KOPT-K1 (cell line): Measurements from ENCODE around the gene TSPAN31.

Source experiments
- H3K27ac ChIP-seq: fragments of 200-600 bp; sonication (generic); 2 replicates; pipeline ENCODE4 v1.5.1; 2016; ENCODE audit warnings: antibody characterized with exemption, mild to moderate bottlenecking, low read depth, low read length; ENCODE audit not compliant: poor library complexity, severe bottlenecking
- H3K36me3 ChIP-seq: fragments of 200-600 bp; sonication (generic); 2 replicates; pipeline ENCODE4 v1.5.1; 2017; ENCODE audit warnings: antibody characterized with exemption, mild to moderate bottlenecking, low read length, moderate library complexity; ENCODE audit not compliant: insufficient read depth
- H3K9me3 ChIP-seq: fragments of 200-600 bp; sonication (generic); 2 replicates; pipeline ENCODE4 v1.5.1; 2017; ENCODE audit warnings: antibody characterized with exemption, low read length, mild to moderate bottlenecking; ENCODE audit not compliant: insufficient read depth, poor library complexity, severe bottlenecking

Gene TSPAN31

DNA sequence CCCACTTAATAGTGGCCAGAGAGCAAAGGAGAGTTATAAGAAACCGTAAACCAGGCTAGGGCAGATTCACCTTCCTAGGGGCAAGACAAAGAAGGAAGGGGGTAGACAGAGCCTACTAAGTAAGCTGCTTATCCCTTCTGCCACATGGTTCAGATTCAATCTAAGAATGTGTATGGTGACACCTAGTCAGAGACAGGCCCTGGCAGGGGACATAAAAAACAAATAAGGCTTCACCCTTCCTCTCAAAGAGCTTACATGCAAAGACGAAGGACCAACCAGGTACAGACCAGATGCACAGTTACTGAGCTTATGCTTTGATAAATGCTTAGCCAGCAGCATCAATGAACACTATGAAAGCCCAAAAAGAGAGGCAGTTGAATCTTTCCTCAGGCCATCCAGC lies 17.6 kb downstream of the TSPAN31 start:
- peaks cover 61% of the 10 kb centered on the region for H3K36me3 ChIP-seq
- H3K27ac ChIP-seq: no peak overlapping the region
- no peaks in the 10 kb centered on the region for H3K9me3 ChIP-seq

DNA sequence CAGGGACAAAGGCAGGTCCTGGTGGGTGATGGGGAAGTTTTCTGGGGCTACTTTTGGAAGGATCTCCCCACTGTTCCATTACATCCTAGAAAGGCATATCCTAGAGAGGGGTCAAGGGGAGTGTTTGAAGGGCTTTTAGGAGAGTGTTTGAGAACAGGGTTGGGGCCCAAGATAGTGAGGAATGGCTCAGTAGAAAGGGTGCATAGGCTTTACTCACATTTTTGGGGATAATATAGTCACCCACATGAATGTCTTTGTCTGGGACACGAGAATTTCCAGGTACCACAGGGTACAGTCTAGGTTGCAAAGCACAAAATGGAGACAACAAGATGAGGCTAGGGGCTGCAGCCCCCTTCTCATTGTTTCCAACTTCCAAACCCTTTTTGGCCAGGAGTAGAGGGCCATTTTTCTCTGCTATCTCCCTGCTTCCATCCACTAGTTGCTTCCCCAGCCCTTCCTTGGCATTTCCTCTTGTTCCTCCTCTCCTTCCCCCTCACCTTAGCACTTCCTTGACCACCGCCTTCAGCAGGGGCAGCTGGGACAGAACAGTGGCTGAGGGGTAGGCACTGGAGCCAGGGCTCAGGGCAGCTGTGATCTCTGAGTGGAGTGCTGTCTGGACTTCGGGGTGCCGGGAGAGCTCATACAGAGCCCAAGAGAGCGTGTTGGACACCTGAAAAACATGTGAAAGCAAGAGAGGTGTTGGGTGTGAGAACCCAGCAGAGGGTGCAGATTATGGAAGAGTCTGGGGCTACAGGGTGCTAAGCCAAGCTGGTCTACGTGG lies 19.2 kb downstream of the TSPAN31 start:
- Histone ChIP-seq H3K27ac (no peak overlapping the region), H3K36me3 (peaks cover 61% of the 10 kb centered on the region), H3K9me3 (no peaks in the 10 kb centered on the region)

DNA sequence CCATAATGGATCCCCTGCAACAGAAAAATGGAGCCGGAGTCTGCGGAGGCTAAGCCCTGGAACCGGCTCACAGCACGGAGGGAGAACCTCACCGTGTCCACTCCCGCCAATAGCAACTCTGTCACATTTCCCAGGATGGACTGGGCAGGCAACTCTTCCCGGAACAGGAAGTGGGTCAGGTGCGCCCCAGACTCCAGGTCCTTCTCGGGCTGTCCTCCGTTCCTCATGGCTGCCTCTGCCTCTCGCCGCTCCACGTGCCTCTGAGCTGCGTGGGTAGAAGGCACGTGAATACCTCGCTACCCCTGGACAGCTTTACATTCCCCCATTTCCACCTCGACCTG lies 19.8 kb downstream of the TSPAN31 start:
- H3K9me3 ChIP-seq: no peaks in the 10 kb centered on the region
- H3K27ac ChIP-seq: no peak overlapping the region
- peaks cover 61% of the 10 kb centered on the region for H3K36me3 ChIP-seq

DNA sequence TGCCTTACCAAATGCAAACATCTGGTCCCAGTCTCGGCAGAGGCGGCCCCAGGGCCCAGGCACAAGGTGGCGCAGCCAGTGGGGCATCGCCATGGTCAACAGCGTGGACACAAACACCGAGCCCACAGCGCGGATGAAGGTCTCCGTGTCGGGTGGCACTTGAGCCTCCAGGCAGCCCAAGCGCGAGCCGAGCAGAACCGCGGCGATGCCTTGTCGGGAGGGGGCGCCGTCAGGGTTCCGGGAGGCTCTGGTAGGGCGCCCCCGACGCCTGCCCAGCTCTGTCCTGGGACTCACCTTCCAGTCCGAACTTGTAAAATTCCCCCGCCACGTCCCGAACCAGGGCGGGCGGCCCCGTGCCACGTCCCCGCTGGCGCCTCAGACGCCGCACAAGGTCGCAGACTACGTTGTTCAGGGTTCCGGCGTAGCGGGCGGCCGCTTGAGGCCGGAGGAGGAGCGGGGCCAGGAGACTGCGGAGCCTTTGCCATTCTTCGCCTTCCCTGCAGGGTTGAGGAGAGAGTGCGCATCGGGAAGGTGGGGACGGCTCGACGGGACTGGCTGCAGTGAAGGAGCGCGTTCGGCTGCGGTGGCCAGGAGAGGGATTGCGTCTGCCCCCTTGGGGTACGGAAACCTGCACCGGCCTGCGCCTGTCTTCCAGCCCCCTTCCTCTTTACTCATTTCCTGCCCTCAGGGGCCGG lies 20.3 kb downstream of the TSPAN31 start:
- H3K27ac ChIP-seq: no peak overlapping the region
- H3K9me3 ChIP-seq: no peaks in the 10 kb centered on the region
- H3K36me3 ChIP-seq: peaks cover 61% of the 10 kb centered on the region

DNA sequence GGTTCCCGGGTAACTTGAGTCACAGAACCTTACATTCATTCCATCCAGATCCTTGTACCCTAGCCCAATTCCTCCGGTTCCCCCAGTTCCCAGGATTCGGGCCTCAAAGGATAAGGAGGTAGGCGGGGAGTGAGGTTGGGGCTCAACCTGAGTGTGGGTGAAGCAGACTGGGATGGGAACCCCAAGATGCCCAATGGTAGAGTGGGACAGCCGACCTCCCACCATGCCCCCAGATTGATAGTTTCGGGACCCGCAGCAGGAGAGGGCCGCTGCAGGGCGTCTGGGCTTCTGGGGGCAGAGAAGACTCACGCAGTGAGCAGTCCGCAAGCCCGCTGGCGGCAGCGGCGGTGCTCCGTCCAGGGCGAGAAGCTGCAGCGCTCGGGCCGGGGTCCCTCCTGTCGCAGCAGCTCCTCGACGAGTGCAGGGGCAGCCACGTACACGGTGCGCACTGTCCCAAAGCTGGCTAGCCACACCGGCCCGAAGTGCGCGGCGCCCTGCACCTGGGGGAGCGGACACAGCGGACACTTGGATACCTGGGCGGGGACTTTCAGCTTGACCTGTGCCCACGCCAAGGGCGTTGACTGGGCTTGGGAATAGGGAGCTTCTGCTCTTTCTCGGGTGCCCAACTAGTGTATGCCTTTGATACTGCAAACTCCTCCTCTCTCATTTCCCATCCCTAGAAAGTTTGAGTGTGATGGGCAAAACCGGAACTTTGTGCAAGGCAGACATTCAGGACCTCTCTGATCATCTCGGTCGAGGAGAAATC lies 21.0 kb downstream of the TSPAN31 start:
- Histone ChIP-seq H3K36me3 (peaks cover 61% of the 10 kb centered on the region), H3K9me3 (no peaks in the 10 kb centered on the region), H3K27ac (no peak overlapping the region)

DNA sequence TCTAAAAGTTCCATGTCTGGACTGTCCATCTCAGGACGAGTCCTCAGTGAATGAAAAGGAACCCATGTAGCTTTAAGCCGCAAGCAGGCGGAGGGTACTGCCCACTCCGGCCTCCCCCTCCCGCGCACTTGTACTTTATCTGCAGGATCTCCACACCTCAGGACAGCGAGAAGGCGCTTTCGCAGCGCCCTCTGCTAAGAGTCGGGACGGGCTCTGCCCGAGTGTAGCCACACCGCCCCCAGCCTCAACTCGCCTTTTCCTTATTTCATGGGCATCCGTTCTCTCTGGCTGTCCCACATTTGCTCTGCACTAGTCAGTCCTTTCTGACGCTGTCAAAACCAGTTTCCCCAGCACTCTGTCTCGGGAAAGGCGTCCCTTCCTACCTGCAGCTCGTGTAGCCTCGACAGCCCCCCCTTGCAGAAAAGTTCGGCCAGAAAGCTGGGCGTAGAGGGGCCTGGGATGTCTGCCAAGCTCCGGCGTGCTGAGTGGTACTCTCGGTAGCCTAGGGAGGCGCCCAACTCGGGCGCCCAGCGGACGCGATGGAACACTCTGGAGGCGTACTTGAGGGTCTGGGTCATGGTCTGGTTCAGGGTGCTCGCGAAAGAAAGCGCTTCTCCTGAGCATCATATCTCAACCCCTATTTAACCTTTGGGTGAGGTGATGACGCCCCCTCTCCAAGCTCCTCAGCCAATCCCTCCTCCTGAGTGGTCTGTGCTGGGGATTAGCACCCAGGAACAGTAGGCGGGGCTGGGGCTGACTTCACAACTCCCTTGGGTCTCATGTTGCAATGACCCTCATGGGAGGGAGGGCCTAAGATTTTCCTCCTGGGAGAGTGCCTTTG lies 21.8 kb downstream of the TSPAN31 start, which contains the start of gene CYP27B1:
Gene CYP27B1, minus strand, starts transcription at position 615 of the 841 bp plus-strand sequence. Its CDS starts 37 bp downstream, at position 578.
- Histone ChIP-seq H3K36me3 (peaks cover 54% of the 10 kb centered on the region), H3K27ac (no peak within 1 kb of the TSS), H3K9me3 (no peaks in the 10 kb centered on the region)

DNA sequence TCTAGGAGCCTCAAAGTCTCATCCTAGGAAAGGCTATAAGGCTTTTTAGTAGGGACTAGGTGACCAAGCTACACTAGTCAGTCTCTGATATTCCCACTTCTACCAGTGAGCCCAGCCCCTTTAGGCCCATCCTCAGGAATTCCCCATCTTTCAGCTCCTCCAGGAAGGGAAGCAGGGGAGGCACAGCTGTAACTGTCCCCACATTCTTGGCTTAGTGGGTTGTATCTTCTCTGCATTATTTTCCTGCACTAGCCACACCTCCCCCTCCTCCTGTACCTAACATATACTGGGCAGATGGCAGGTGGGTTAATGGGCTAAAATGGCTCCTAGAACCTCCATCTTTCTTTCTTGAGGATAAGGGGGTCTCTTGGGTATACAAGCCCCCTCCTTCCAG lies 22.5 kb downstream of the TSPAN31 start:
- Histone ChIP-seq H3K36me3 (peaks cover 49% of the 10 kb centered on the region), H3K27ac (no peak overlapping the region), H3K9me3 (no peaks in the 10 kb centered on the region)

DNA sequence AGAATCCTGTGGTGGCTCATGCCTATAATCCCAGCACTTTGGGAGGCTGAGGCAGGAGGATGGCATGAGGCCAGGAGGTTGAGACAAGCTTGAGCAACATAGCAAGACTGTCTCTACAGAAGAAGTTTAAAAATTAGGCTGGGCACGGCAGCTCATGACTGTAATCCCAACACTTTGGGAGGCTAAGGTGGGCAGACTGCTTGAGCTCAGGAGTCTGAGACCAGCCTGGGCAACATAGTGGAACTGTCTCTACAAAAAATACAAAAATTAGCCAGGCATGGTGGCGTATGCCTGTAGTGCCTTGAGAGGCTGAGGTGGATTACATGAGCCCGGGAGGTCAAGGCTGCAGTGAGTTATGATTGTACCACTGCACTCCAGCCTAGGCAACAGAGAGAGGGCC lies 23.0 kb downstream of the TSPAN31 start:
- Histone ChIP-seq H3K36me3 (peaks cover 43% of the 10 kb centered on the region), H3K9me3 (no peaks in the 10 kb centered on the region), H3K27ac (no peak overlapping the region)

DNA sequence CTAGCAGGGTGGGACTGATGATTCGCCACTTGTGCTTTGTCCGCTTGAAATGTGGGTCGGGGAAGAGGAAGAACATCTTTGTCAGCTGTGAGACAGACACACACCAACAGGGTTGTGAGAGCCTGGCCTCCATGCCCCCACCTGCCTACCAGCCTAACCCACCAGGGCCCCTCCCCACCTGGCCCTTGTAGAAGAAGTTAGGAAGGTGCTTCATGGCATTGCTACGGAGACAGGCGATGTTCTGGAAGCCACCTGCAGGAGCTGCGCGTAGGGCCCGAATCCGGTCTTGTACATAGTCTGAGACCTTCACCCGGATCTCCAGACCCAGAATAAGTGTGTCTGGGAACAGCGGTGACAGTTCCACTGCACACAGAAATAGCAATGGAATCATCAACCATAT lies 24.8 kb downstream of the TSPAN31 start:
- H3K27ac ChIP-seq: no peak overlapping the region
- H3K9me3 ChIP-seq: no peaks in the 10 kb centered on the region
- peaks cover 39% of the 10 kb centered on the region for H3K36me3 ChIP-seq

DNA sequence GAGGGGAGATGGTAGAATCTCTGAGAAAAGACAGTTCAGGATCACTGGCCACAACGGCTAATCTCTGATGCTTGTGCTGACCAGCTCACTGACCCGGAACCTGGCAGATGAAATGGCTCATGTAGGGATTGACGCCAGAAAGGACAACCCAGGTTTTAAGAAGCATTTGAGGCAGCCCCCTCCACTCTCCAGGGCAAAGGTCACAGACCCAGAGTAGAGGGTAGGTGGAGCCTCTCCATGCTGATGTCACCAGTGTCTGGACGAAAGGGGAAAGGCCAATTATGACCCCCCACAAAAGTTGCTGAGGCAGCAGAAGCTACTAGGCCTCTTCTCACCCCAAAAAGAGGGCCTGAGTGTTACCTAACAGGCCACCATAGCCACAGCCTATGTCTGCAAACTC lies 25.9 kb downstream of the TSPAN31 start:
- H3K36me3 ChIP-seq: peaks cover 39% of the 10 kb centered on the region
- peak overlapping the region; percentile 75 for H3K27ac ChIP-seq
- H3K9me3 ChIP-seq: no peaks in the 10 kb centered on the region

DNA sequence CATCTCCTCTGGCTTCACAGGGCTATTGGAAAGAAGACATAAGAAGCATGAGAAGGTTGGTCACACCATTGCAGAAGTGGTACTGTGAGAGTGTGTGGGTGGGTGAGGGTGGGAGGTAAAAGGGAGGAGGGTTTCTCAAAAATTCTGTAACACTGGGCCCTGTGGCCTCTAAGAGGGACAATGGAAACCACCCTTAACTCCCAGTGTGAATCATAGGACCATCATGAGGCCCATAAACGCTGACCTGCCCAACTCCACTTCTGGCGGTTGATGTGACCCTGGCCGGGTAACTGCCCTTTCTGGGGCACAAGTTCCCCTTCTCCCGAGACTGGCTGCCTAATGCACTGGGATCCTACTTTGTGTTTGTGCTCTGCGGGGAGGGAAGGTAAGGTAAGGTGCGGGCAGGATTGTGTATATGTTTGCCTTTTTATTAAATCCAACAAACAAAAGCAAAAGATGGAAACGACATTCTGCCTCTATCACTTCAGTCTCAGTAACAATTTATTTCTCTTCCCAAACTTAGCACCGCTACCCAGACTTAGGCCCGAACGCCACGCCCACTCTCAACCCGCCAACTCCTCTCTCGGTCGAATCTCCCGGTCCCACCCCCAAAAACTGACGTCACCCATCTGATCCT lies 26.5 kb downstream of the TSPAN31 start:
- Histone ChIP-seq H3K9me3 (no peaks in the 10 kb centered on the region), H3K36me3 (peaks cover 39% of the 10 kb centered on the region)

DNA sequence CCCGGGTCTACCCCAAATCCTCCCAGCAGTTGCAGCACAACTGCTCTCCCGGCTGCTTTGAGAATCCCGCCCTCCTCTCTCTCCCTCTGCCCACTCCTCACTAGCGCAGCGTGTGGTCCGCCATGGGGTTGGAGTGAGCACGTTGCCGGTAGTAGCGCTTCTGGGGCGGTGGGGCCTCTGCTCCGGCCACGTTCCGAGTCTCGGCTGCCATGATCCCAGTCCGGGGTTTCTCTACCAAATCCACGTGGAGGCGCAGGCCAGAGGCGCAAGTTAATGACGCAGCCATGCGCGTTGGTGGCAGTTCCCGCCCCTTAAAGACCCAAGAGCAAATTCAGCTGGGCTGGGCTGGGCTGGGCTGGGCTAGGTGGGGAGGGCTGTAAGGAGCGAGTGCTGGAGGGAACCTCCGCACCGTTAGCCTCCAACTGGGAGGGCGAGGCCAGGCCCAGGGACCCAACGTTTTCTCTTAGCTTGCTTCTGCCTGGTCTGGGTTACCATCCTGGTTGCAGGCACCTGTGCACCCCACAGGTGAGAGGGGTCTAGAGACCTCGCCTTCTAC lies 27.1 kb downstream of the TSPAN31 start, which contains the start of gene METTL1:
Gene METTL1, minus strand, starts transcription at position 233 of the 556 bp plus-strand sequence. Its CDS starts 22 bp downstream, at position 211.
- Histone ChIP-seq H3K27ac (peak within 1 kb of the TSS; percentile 75), H3K36me3 (peaks cover 39% of the 10 kb centered on the region), H3K9me3 (no peaks in the 10 kb centered on the region)

More for the DNA sequence above, 26.5 kb downstream of the TSPAN31 start:
- peak overlapping the region; percentile 75 for H3K27ac ChIP-seq

DNA sequence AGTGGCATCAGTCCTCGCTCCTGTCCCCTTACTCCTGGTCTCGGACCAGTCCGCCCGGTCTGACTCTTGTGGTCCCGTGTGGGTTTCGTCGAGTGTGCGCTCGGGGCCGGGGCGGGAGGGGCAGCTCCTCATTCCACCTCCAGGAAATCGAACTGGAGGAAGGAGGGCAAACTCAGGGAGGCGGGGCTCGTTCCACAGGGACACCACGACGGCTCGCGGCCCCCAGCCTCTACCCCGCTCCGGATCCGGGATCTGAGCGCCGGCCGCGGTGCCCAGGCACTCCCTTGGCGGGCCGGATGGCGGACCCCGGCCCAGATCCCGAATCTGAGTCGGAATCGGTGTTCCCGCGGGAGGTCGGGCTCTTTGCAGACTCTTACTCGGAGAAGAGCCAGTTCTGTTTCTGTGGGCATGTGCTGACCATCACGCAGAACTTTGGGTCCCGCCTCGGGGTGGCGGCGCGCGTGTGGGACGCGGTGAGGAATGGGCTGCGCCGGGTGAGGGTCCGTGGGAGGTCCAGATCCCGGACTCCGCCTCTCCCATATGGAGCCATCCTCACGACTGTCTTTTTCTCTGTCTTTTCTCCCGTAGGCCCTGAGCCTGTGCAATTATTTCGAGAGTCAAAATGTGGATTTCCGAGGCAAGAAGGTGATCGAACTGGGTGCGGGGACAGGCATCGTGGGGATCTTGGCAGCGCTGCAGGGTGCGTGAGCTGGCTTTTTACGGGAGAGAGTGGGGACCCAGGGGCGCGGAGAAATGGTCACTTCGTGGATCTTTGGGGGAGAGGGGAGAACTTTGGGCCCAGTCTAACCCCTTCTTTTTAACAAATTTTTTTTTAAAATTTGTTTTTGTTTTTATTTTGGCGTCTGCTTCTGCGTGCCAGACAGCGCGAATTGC lies 27.8 kb downstream of the TSPAN31 start, which contains the start of gene EEF1AKMT3:
Gene EEF1AKMT3, plus strand, starts transcription at position 186 of the 894 bp plus-strand sequence. Its CDS starts 111 bp downstream, at position 297.
- peak within 1 kb of the TSS; percentile 75 for H3K27ac ChIP-seq

More for the DNA sequence above, 27.8 kb downstream of the TSPAN31 start, which contains the start of gene EEF1AKMT3:
- Histone ChIP-seq H3K9me3 (no peaks in the 10 kb centered on the region), H3K36me3 (peaks cover 34% of the 10 kb centered on the region)
